ENCODE data around the gene UBE2E1.

DNA sequence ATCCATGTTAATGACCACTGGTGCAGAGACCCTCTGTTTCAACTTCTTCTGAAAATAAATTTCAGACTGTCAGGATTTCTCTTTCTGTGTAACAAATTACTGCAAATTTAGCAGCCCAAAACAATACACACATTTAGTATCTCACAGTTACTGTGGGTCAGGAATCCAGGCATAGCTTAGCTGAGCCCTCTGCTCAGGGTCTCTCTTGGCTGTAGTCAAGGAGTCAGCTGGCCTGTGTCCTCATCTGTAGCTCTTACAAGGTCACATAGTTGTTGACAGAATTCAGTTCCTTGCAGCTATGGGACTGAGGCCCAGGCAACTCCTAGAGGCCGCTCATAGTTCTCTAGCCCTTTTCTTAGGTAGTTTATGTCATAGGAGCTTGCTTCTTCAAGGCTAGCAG, 59.2 kb downstream of the UBE2E1 start:
- TF ChIP-seq CTCF (conservative IDR thresholded peaks at IDR 0.05) (no peak), EZH2 (IDR thresholded peaks at IDR 0.05; ENCODE audit: low read depth) (no peak)

Measured in PC-9 (cell line).